Neural cell (in vitro differentiated cells): ENCODE measurements around the gene ALDH1B1. TPM values are rescaled to one million over a fixed set of nuclear protein-coding genes. Genes with fewer than 3 reads are reported as not detected.

Source experiments
- H2AFZ ChIP-seq: fragments of 200-600, 300-800 bp; sonication (generic), shearing (Covaris generic); 2 replicates; pipeline ENCODE4 v1.6.0; 2014; ENCODE audit warnings: low read depth, mild to moderate bottlenecking, antibody characterized with exemption, low read length, moderate library complexity
- H3F3A ChIP-seq: fragments of 200-600 bp; shearing (Covaris generic); 2 replicates; pipeline ENCODE4 v1.6.1; 2016; ENCODE audit warnings: mild to moderate bottlenecking, moderate library complexity, mixed read lengths, antibody characterized with exemption, low read length; ENCODE audit not compliant: insufficient read depth, poor library complexity, severe bottlenecking
- H3K27ac ChIP-seq: fragments of 200-600, 300-800 bp; sonication (generic), shearing (Covaris generic); 2 replicates; pipeline ENCODE4 v1.5.1; 2014; ENCODE audit warnings: mild to moderate bottlenecking, low read length, moderate library complexity
- H3K27me3 ChIP-seq: fragments of 300-800, 200-600 bp; sonication (generic), shearing (Covaris generic); 2 replicates; pipeline ENCODE4 v1.6.0; 2014; ENCODE audit warnings: mild to moderate bottlenecking, low read depth, low read length, moderate library complexity; ENCODE audit not compliant: insufficient read depth
- H3K36me3 ChIP-seq: fragments of 300-800, 200-600 bp; sonication (generic), shearing (Covaris generic); 2 replicates; pipeline ENCODE4 v1.5.1; 2014; ENCODE audit warnings: mild to moderate bottlenecking, antibody characterized with exemption, low read length, moderate library complexity; ENCODE audit not compliant: insufficient read depth
- H3K4me2 ChIP-seq: fragments of 300-800, 200-600 bp; sonication (generic), shearing (Covaris generic); 2 replicates; pipeline ENCODE4 v1.6.0; 2014; ENCODE audit warnings: mild to moderate bottlenecking, low read length
- H3K4me3 ChIP-seq: fragments of 300-800, 200-600 bp; sonication (generic), shearing (Covaris generic); 2 replicates; pipeline ENCODE4 v1.5.1; 2014; ENCODE audit warnings: mild to moderate bottlenecking, low read length, moderate library complexity
- H3K79me2 ChIP-seq: fragments of 200-600 bp; shearing (Covaris generic); replicated peaks from 2 replicates; pipeline ENCODE4 v1.6.0; 2014; ENCODE audit warnings: mild to moderate bottlenecking, low read length, moderate library complexity; ENCODE audit not compliant: insufficient read depth
- H3K9ac ChIP-seq: fragments of 300-800, 200-600 bp; sonication (generic), shearing (Covaris generic); 2 replicates; pipeline ENCODE4 v1.6.1; 2016; ENCODE audit warnings: mild to moderate bottlenecking, low read length, mixed read lengths
- H3K9me2 ChIP-seq: fragments of 200-600 bp; shearing (Covaris generic); 2 replicates; pipeline ENCODE4 v1.6.1; 2016; ENCODE audit warnings: mild to moderate bottlenecking, low read length, mixed read lengths; ENCODE audit not compliant: insufficient read depth
- H3K9me3 ChIP-seq: fragments of 200-600, 300-800 bp; sonication (generic), shearing (Covaris generic); 2 replicates; pipeline ENCODE4 v1.6.1; 2016; ENCODE audit warnings: mild to moderate bottlenecking, mixed run types, low read length, moderate library complexity, mixed read lengths
- H4K20me1 ChIP-seq: fragments of 200-600 bp; shearing (Covaris generic); 2 replicates; pipeline ENCODE4 v1.6.1; 2016; ENCODE audit warnings: mild to moderate bottlenecking, mixed run types; ENCODE audit not compliant: insufficient read depth
- EP300 ChIP-seq: fragments of 450-650 bp; conservative IDR thresholded peaks from 2 replicates; pipeline ENCODE4 v1.6.1; 2014; ENCODE audit warnings: antibody characterized with exemption, mild to moderate bottlenecking, moderate library complexity; ENCODE audit not compliant: poor library complexity, severe bottlenecking
- EZH2 ChIP-seq: fragments of 200-600, 300-800 bp; shearing (Covaris generic), sonication (generic); IDR thresholded peaks from 2 replicates; pipeline ENCODE4 v1.6.1; 2014; ENCODE audit warnings: antibody characterized with exemption, low read length, borderline replicate concordance, mild to moderate bottlenecking; ENCODE audit not compliant: insufficient read depth, poor library complexity, severe bottlenecking
- MXI1 ChIP-seq: fragments of 450-650 bp; conservative IDR thresholded peaks from 2 replicates; pipeline ENCODE4 v1.6.1; 2014; ENCODE audit warnings: antibody characterized with exemption, mild to moderate bottlenecking; ENCODE audit not compliant: poor library complexity, severe bottlenecking
- POLR2AphosphoS5 ChIP-seq: IDR thresholded peaks from 2 replicates; pipeline ENCODE4 v1.6.1; 2012
- RAD21 ChIP-seq: fragments of 450-650 bp; conservative IDR thresholded peaks from 2 replicates; pipeline ENCODE4 v1.6.1; 2014; ENCODE audit warnings: antibody characterized with exemption, mild to moderate bottlenecking, moderate library complexity
- SMC3 ChIP-seq: fragments of 450-650 bp; conservative IDR thresholded peaks from 2 replicates; pipeline ENCODE4 v1.6.1; 2014; ENCODE audit warnings: antibody characterized with exemption, mild to moderate bottlenecking, moderate library complexity; ENCODE audit not compliant: poor library complexity
- TAF1 ChIP-seq: IDR thresholded peaks from 2 replicates; pipeline ENCODE4 v1.6.1; 2012; ENCODE audit warnings: low read depth
- polyA plus RNA-seq: library from polyadenylated mRNA; depleted of rRNA; stranded (reverse); fragments of >200 nt; gene quantifications from 2 replicates; pipeline ENCODE4 v1.2.3, GENCODE V29; 2014
- TF ChIP-seq, protein P1 (sequence below): IDR thresholded peaks from 2 replicates; pipeline ENCODE4 v1.6.1; 2012; ENCODE audit warnings: borderline replicate concordance
- TF ChIP-seq, protein P2 (sequence below): fragments of 450-650 bp; IDR thresholded peaks from 2 replicates; pipeline ENCODE4 v1.5.1; 2014; ENCODE audit warnings: antibody characterized with exemption, mild to moderate bottlenecking, moderate library complexity; ENCODE audit not compliant: poor library complexity, severe bottlenecking

Gene ALDH1B1
- polyA plus RNA-seq, 1 donor from 2014 or later: 6.6 TPM

DNA sequence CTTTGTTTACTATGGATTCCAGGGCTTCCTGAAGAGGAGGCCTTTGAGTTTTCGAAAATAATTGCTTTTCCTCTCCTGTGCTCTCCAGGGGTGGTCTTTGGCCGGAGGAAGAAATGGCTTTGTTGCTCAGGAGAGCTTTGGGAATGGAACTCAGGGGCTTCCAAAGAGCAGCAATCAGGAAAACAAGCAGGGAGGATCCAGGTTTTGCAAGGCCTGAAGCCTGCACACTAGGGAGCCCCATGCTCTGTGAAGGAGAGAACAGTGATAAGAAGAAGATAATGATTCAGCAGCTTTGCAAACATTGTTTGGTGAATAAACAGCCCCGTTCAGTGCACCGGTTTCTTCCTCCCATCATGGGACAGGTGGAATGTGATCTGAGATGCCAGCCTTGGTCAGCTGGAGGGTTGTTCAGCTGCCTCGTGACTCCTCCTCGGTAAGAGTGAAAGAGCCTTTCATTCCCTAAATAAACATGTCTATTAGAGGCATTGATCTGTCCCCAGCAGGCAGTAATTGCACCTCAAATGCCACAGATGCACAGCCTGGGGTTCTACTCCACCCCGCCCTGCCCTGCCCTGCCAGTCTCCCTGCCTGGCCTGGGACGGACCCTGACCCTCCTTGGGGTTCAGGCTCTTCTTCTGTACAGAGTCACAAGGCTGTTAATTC is 11.5 kb upstream of the ALDH1B1 start:
- H3K9me2 ChIP-seq: no peaks in the 10 kb centered on the region
- TF ChIP-seq, protein P1, sequence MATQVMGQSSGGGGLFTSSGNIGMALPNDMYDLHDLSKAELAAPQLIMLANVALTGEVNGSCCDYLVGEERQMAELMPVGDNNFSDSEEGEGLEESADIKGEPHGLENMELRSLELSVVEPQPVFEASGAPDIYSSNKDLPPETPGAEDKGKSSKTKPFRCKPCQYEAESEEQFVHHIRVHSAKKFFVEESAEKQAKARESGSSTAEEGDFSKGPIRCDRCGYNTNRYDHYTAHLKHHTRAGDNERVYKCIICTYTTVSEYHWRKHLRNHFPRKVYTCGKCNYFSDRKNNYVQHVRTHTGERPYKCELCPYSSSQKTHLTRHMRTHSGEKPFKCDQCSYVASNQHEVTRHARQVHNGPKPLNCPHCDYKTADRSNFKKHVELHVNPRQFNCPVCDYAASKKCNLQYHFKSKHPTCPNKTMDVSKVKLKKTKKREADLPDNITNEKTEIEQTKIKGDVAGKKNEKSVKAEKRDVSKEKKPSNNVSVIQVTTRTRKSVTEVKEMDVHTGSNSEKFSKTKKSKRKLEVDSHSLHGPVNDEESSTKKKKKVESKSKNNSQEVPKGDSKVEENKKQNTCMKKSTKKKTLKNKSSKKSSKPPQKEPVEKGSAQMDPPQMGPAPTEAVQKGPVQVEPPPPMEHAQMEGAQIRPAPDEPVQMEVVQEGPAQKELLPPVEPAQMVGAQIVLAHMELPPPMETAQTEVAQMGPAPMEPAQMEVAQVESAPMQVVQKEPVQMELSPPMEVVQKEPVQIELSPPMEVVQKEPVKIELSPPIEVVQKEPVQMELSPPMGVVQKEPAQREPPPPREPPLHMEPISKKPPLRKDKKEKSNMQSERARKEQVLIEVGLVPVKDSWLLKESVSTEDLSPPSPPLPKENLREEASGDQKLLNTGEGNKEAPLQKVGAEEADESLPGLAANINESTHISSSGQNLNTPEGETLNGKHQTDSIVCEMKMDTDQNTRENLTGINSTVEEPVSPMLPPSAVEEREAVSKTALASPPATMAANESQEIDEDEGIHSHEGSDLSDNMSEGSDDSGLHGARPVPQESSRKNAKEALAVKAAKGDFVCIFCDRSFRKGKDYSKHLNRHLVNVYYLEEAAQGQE: peak; percentile 24
- TF ChIP-seq TAF1 (no peak), RAD21 (no peak), MXI1 (no peak), SMC3 (no peak)
- no peaks in the 10 kb centered on the region for H4K20me1 ChIP-seq
- H3K4me2 ChIP-seq: no peak overlapping the region
- peak overlapping the region; percentile 25 for H2AFZ ChIP-seq
- no peak overlapping the region for H3K4me3 ChIP-seq
- H3K9ac ChIP-seq: peak overlapping the region; percentile 32
- H3K27me3 ChIP-seq: no peaks in the 10 kb centered on the region
- no peaks in the 10 kb centered on the region for H3K9me3 ChIP-seq
- no peaks in the 10 kb centered on the region for H3F3A ChIP-seq
- no peaks in the 10 kb centered on the region for H3K36me3 ChIP-seq
- H3K79me2 ChIP-seq: no peaks in the 10 kb centered on the region
- H3K27ac ChIP-seq: peak overlapping the region; percentile 43

DNA sequence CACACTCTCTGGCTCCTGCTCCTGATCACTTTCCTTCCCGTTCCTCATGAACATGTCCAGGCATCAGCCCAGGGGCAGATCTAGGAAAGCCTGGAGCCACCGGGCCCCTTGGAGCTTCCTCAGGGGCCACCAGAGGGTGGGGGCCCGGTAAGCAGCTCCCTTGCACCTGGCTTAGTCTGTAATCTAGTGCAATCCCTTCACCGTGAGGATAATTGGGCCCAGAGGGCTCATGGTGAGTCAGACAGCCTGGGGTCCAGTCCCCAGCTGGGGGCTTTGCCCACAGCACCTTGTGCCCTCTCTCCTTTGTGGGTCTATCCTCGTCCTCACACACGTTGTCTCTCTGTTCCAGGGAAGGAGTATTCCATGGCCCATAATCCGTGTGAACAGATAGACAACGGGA is 10.4 kb upstream of the ALDH1B1 start:
- H3K36me3 ChIP-seq: no peaks in the 10 kb centered on the region
- H3K4me2 ChIP-seq: no peak overlapping the region
- H2AFZ ChIP-seq: no peak overlapping the region
- no peaks in the 10 kb centered on the region for H3F3A ChIP-seq
- no peaks in the 10 kb centered on the region for H3K79me2 ChIP-seq
- no peak overlapping the region for H3K4me3 ChIP-seq
- H3K9me3 ChIP-seq: no peaks in the 10 kb centered on the region
- no peaks in the 10 kb centered on the region for H3K27me3 ChIP-seq
- H4K20me1 ChIP-seq: no peaks in the 10 kb centered on the region
- no peaks in the 10 kb centered on the region for H3K9me2 ChIP-seq
- no peak overlapping the region for H3K27ac ChIP-seq
- no peak overlapping the region for H3K9ac ChIP-seq
- TF ChIP-seq SMC3 (no peak), TAF1 (no peak), RAD21 (no peak), MXI1 (no peak), EZH2 (no peak), EP300 (no peak), POLR2AphosphoS5 (no peak)
- TF ChIP-seq, protein P2, sequence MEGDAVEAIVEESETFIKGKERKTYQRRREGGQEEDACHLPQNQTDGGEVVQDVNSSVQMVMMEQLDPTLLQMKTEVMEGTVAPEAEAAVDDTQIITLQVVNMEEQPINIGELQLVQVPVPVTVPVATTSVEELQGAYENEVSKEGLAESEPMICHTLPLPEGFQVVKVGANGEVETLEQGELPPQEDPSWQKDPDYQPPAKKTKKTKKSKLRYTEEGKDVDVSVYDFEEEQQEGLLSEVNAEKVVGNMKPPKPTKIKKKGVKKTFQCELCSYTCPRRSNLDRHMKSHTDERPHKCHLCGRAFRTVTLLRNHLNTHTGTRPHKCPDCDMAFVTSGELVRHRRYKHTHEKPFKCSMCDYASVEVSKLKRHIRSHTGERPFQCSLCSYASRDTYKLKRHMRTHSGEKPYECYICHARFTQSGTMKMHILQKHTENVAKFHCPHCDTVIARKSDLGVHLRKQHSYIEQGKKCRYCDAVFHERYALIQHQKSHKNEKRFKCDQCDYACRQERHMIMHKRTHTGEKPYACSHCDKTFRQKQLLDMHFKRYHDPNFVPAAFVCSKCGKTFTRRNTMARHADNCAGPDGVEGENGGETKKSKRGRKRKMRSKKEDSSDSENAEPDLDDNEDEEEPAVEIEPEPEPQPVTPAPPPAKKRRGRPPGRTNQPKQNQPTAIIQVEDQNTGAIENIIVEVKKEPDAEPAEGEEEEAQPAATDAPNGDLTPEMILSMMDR: no peak
- TF ChIP-seq, protein P1: no peak
